Mesendoderm (in vitro differentiated cells): ENCODE measurements around the gene EGR4.

Source experiments
- DNase-seq: peaks from one replicate; pipeline ENCODE4 v3.0.0; 2013
- H2AK5ac ChIP-seq: 2 replicates; pipeline ENCODE4 v1.6.1; 2013; ENCODE audit warnings: low read length, inconsistent platforms
- H2BK120ac ChIP-seq: 2 replicates; pipeline ENCODE4 v1.6.1; 2013; ENCODE audit warnings: low read depth, mild to moderate bottlenecking, low read length, moderate library complexity, mixed read lengths
- H2BK15ac ChIP-seq: replicated peaks from 2 replicates; pipeline ENCODE4 v1.6.1; 2013; ENCODE audit warnings: low read depth, mild to moderate bottlenecking, moderate library complexity
- H2BK5ac ChIP-seq: 2 replicates; pipeline ENCODE4 v1.6.1; 2013; ENCODE audit warnings: low read length, inconsistent platforms
- H3K18ac ChIP-seq: 2 replicates; pipeline ENCODE4 v1.6.1; 2013; ENCODE audit warnings: mild to moderate bottlenecking, low read length, mixed read lengths
- H3K23ac ChIP-seq: one replicate; pipeline ENCODE4 v1.6.1; 2013; ENCODE audit warnings: low read length
- H3K27ac ChIP-seq: 2 replicates; pipeline ENCODE4 v1.5.1; 2013; ENCODE audit warnings: low read depth, mild to moderate bottlenecking, inconsistent platforms, low read length, moderate library complexity
- H3K27me3 ChIP-seq: 2 replicates; pipeline ENCODE4 v1.6.1; 2013; ENCODE audit warnings: low read length, control low read depth, mild to moderate bottlenecking, inconsistent platforms; ENCODE audit not compliant: insufficient read depth, poor library complexity
- H3K36me3 ChIP-seq: 2 replicates; pipeline ENCODE4 v1.6.1; 2013; ENCODE audit warnings: low read length, inconsistent platforms; ENCODE audit not compliant: control insufficient read depth, insufficient read depth
- H3K4ac ChIP-seq: one replicate; pipeline ENCODE4 v1.6.1; 2013; ENCODE audit warnings: low read depth, mild to moderate bottlenecking, low read length, moderate library complexity
- H3K4me1 ChIP-seq: 2 replicates; pipeline ENCODE4 v1.6.1; 2013; ENCODE audit warnings: low read depth, low read length, inconsistent platforms; ENCODE audit not compliant: control insufficient read depth
- H3K4me2 ChIP-seq: 2 replicates; pipeline ENCODE4 v1.6.1; 2013; ENCODE audit warnings: low read length
- H3K4me3 ChIP-seq: 2 replicates; pipeline ENCODE4 v1.5.1; 2013; ENCODE audit warnings: mild to moderate bottlenecking, low read length
- H3K56ac ChIP-seq: one replicate; pipeline ENCODE4 v1.6.1; 2013; ENCODE audit warnings: low read length
- H3K79me1 ChIP-seq: 2 replicates; pipeline ENCODE4 v1.6.1; 2013; ENCODE audit warnings: low read length, inconsistent platforms
- H3K79me2 ChIP-seq: 2 replicates; pipeline ENCODE4 v1.6.1; 2013; ENCODE audit warnings: mild to moderate bottlenecking, low read length; ENCODE audit not compliant: control insufficient read depth, insufficient read depth
- H3K9ac ChIP-seq: 2 replicates; pipeline ENCODE4 v1.6.1; 2013; ENCODE audit warnings: low read length, inconsistent platforms
- H4K5ac ChIP-seq: one replicate; pipeline ENCODE4 v1.6.1; 2013; ENCODE audit warnings: low read length
- H4K8ac ChIP-seq: one replicate; pipeline ENCODE4 v1.6.1; 2013; ENCODE audit warnings: low read depth, mild to moderate bottlenecking, control low read depth, low read length, moderate library complexity
- WGBS: extraction: QIAGEN DNeasy Blood & Tissue Kit; methylation state at CpG from one replicate; pipeline ENCODE4 v1.1.7; 2013; ENCODE audit warnings: low lambda C conversion rate, missing lambda C conversion rate; ENCODE audit not compliant: insufficient coverage; ENCODE audit errors: extremely low coverage; 5-methylcytosine and 5-hydroxymethylcytosine counted together

EGR4 gene

DNA sequence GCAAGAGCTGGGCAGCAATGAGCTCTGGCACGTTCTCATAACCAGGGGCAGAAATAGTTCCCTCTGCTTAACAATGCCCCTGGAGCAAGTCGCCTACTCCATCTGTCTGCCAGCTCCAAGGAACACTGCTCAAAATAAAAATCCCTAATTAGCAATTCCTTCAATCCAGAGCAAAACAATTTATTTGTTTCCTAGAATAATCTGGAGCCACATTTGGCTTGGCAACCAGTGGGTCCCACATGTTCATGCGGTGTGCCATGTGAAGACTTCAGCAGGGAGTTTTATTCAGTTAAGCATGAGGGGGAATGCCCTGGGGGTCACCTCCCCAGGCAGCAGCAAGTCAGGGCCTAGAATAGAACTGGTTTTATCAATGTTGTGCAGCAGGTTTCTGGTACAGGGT is 7.6 kb upstream of the EGR4 start:
- H3K4me3 ChIP-seq = no peak overlapping the region
- no peaks in the 10 kb centered on the region for H3K27me3 ChIP-seq
- H2BK5ac ChIP-seq = no peak overlapping the region
- WGBS = no CpG with 5 or more reads among the region's 3 CpGs
- H2BK120ac ChIP-seq = no peak overlapping the region
- H3K79me1 ChIP-seq = no peaks in the 10 kb centered on the region
- H4K8ac ChIP-seq = no peak overlapping the region
- no peaks in the 10 kb centered on the region for H3K79me2 ChIP-seq
- H3K4me2 ChIP-seq = no peak overlapping the region
- no peak overlapping the region for H3K27ac ChIP-seq
- no peaks in the 10 kb centered on the region for H3K4me1 ChIP-seq
- no peak overlapping the region for H3K9ac ChIP-seq
- no peak overlapping the region for H3K18ac ChIP-seq
- no peak overlapping the region for H3K4ac ChIP-seq
- H3K56ac ChIP-seq = no peak overlapping the region
- H4K5ac ChIP-seq = no peak overlapping the region
- DNase-seq = no peak
- H2AK5ac ChIP-seq = no peak overlapping the region
- no peak overlapping the region for H2BK15ac ChIP-seq
- no peak overlapping the region for H3K23ac ChIP-seq
- H3K36me3 ChIP-seq = no peaks in the 10 kb centered on the region

- Histone ChIP-seq H3K4me1 (no peaks in the 10 kb centered on the region), H2AK5ac (no peak overlapping the region), H3K4me2 (no peak overlapping the region), H3K4me3 (no peak overlapping the region), H3K56ac (no peak overlapping the region), H3K18ac (no peak overlapping the region), H3K79me2 (no peaks in the 10 kb centered on the region), H2BK15ac (no peak overlapping the region), H2BK5ac (no peak overlapping the region), H3K27ac (no peak overlapping the region), H3K36me3 (no peaks in the 10 kb centered on the region), H3K9ac (no peak overlapping the region), H4K8ac (no peak overlapping the region), H4K5ac (no peak overlapping the region), H3K79me1 (no peaks in the 10 kb centered on the region), H3K23ac (no peak overlapping the region), H3K27me3 (peaks cover 10% of the 10 kb centered on the region), H2BK120ac (no peak overlapping the region), H3K4ac (no peak overlapping the region)
- no CpG with 5 or more reads among the region's 4 CpGs for WGBS
- no peak for DNase-seq
Observed at GRCh38 chr2:73297586-73297985, 4.2 kb upstream of the EGR4 start.

- Histone ChIP-seq H3K27ac (no peak overlapping the region), H3K27me3 (peaks cover 14% of the 10 kb centered on the region), H2BK15ac (no peak overlapping the region), H3K18ac (no peak overlapping the region), H3K4ac (no peak overlapping the region), H3K4me1 (no peaks in the 10 kb centered on the region), H3K4me2 (no peak overlapping the region), H3K79me1 (no peaks in the 10 kb centered on the region), H3K23ac (no peak overlapping the region), H2BK120ac (no peak overlapping the region), H4K5ac (no peak overlapping the region), H3K4me3 (no peak overlapping the region), H3K9ac (no peak overlapping the region), H2BK5ac (no peak overlapping the region), H3K79me2 (no peaks in the 10 kb centered on the region), H3K56ac (no peak overlapping the region), H3K36me3 (no peaks in the 10 kb centered on the region), H4K8ac (no peak overlapping the region), H2AK5ac (no peak overlapping the region)
- no peak for DNase-seq
- no CpG with 5 or more reads among the region's 2 CpGs for WGBS
Observed at GRCh38 chr2:73297151-73297559, 3.8 kb upstream of the EGR4 start.

DNA sequence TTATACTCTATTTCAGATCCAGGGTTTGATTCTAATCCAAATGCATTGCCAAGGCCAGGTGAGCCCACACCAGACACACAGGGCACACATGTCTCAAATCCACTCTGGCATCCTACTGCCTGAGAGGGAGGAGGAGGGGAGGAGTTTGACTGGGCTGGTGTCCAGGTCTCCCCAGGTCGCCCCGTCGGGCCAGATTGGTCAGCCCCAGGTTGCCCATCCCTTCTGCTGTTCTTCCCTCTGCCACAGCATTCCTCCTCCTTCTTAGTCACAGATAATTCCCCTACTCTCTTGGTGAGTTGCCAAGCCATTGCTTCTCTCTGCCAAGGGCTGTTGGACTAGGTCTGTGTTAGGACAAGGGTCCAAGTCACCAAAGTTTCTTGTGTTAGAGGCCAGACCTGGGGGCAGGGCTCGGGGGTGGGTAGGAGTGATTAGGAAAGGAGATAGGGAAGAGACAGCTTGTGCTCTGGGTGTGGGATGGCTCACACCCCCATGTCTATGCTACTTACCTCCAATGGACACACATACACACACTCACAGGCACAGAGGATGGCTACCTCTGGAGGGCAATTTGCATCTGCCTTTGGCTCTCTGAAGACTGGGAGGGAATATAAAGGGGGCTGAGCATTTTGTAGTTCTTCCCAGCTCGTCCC is 2.5 kb upstream of the EGR4 start:
- no CpG with 5 or more reads among the region's 5 CpGs for whole genome bisulfite sequencing
- H3K27me3 ChIP-seq = peaks cover 24% of the 10 kb centered on the region
- no peak overlapping the region for H3K4ac ChIP-seq
- no peak overlapping the region for H3K18ac ChIP-seq
- no peak overlapping the region for H3K56ac ChIP-seq
- H3K36me3 ChIP-seq = no peaks in the 10 kb centered on the region
- no peak for DNase-seq
- no peak overlapping the region for H2BK5ac ChIP-seq
- no peak overlapping the region for H2AK5ac ChIP-seq
- H3K79me2 ChIP-seq = no peaks in the 10 kb centered on the region
- no peak overlapping the region for H3K4me3 ChIP-seq
- no peaks in the 10 kb centered on the region for H3K79me1 ChIP-seq
- no peak overlapping the region for H3K27ac ChIP-seq
- H3K4me1 ChIP-seq = no peaks in the 10 kb centered on the region
- no peak overlapping the region for H3K4me2 ChIP-seq
- no peak overlapping the region for H2BK120ac ChIP-seq
- no peak overlapping the region for H2BK15ac ChIP-seq
- H3K23ac ChIP-seq = no peak overlapping the region
- H3K9ac ChIP-seq = no peak overlapping the region
- no peak overlapping the region for H4K5ac ChIP-seq
- no peak overlapping the region for H4K8ac ChIP-seq

DNA sequence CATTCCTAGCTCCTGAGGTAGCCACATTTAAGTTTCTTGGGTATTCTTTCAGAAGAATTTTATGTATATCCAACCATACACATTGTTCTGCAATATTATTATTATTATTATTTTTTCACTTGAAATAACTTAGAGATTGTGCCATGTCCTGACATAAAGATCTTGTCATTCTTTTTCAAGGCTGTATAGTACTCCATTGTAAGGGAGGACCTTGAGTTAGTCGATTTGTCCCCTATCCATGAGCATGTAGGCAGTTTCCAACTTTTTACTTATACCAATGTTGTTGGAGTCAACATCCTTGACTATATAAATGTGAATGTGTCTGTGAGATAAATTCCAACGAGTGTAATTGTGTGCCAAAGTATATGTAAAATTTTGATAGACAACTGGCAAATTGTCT is 891 bp upstream of the EGR4 start:
- Histone ChIP-seq H3K23ac (no peak overlapping the region), H2AK5ac (no peak overlapping the region), H2BK120ac (no peak overlapping the region), H2BK5ac (no peak overlapping the region), H4K5ac (no peak overlapping the region), H3K18ac (no peak overlapping the region), H3K27me3 (peaks cover 27% of the 10 kb centered on the region), H4K8ac (no peak overlapping the region), H3K4me3 (no peak overlapping the region), H2BK15ac (no peak overlapping the region), H3K9ac (no peak overlapping the region), H3K79me1 (no peaks in the 10 kb centered on the region), H3K27ac (no peak overlapping the region), H3K4me1 (no peaks in the 10 kb centered on the region), H3K79me2 (no peaks in the 10 kb centered on the region), H3K56ac (no peak overlapping the region), H3K4me2 (no peak overlapping the region), H3K36me3 (no peaks in the 10 kb centered on the region), H3K4ac (no peak overlapping the region)
- DNase-seq = no peak
- WGBS = no CpG with 5 or more reads among the region's 2 CpGs

- H2BK5ac ChIP-seq = no peak overlapping the region
- H2BK120ac ChIP-seq = no peak overlapping the region
- no CpG with 5 or more reads among the region's 64 CpGs for WGBS
- no peak overlapping the region for H3K23ac ChIP-seq
- no peaks in the 10 kb centered on the region for H3K4me1 ChIP-seq
- H3K79me2 ChIP-seq = no peaks in the 10 kb centered on the region
- H3K79me1 ChIP-seq = no peaks in the 10 kb centered on the region
- no peak for DNase-seq
- no peak overlapping the region for H4K8ac ChIP-seq
- H3K4me3 ChIP-seq = peak overlapping the region; percentile 19
- no peak overlapping the region for H4K5ac ChIP-seq
- no peak overlapping the region for H3K56ac ChIP-seq
- H2AK5ac ChIP-seq = no peak overlapping the region
- H3K27me3 ChIP-seq = peaks cover 28% of the 10 kb centered on the region
- H2BK15ac ChIP-seq = no peak overlapping the region
- H3K4me2 ChIP-seq = peak overlapping the region; percentile 25
- H3K27ac ChIP-seq = no peak overlapping the region
- H3K4ac ChIP-seq = no peak overlapping the region
- no peak overlapping the region for H3K9ac ChIP-seq
- H3K18ac ChIP-seq = no peak overlapping the region
- H3K36me3 ChIP-seq = no peaks in the 10 kb centered on the region
Observed at GRCh38 chr2:73292906-73293533, 328 bp downstream of the EGR4 start.
